K562 (cell line): ENCODE data around the gene SLC35A2. TPM values are rescaled to one million over a fixed set of nuclear protein-coding genes. Genes with fewer than 3 reads are reported as not detected.

Experiments
- ATAC-seq: fragments of 200-7000 bp; cut with Tn5 transposase; 3 replicates; pipeline ENCODE4 v1.9.1; 2020; ENCODE audit warnings: moderate library complexity
- BruUV-seq: library from RNA; stranded (reverse); fragments of 400-500 nt; replicated peaks from 2 replicates; lab custom pipeline; 2021; lab: Mats Ljungman, UMichigan
- CTCF ChIA-PET: fragments of 300-600 bp; formaldehyde crosslinking; extraction: SDS; loops from one replicate; lab custom pipeline; 2021; ENCODE audit warnings: low intra/inter-chr PET ratio; lab: Yijun Ruan, JAX
- POLR2A ChIA-PET: fragments of 300-600, 350-650 bp; sonication (Branson Sonifier 250); formaldehyde crosslinking; extraction: SDS; loops from one replicate; lab custom pipeline; 2021; ENCODE audit warnings: antibody characterized with exemption, inconsistent platforms; lab: Yijun Ruan, JAX
- DNase-seq, 4 experiments: peaks; one replicate each; pipeline versions ENCODE4 v3.0.0 to v3.0.0-alpha.2; 2011 to 2018; ENCODE audit warnings: low spot score in 3 of 4, mixed read lengths in 3 of 4; ENCODE audit errors: extremely low read depth in 1 of 4
- FAIRE-seq: peaks from 2 replicates; lab custom pipeline; 2011; peaks lifted over from hg19 to GRCh38; lab: Jason Lieb, UNC
- H2AFZ ChIP-seq: 2 replicates; pipeline ENCODE4 v1.6.0; 2011; ENCODE audit warnings: low read depth, low read length, control low read depth, inconsistent platforms
- H3K27ac ChIP-seq: fragments of 200-600 bp; 3 replicates; pipeline ENCODE4 v1.8.0; 2011; ENCODE audit warnings: low read depth, mild to moderate bottlenecking, control low read depth, inconsistent platforms, low read length, moderate library complexity, mixed read lengths; ENCODE audit errors: extremely low read depth
- H3K27me3 ChIP-seq, 2 experiments: fragments of 300-600 bp in 1 of 2; 2 replicates in 1 of 2; 3 replicates in 1 of 2; pipeline versions ENCODE4 v1.6.0 to v1.8.0; 2011; ENCODE audit warnings: inconsistent platforms in 2 of 2, low read length in 2 of 2, mild to moderate bottlenecking in 1 of 2, mixed read lengths in 1 of 2, moderate library complexity in 1 of 2; ENCODE audit not compliant: control insufficient read depth in 2 of 2, insufficient read depth in 2 of 2
- H3K36me3 ChIP-seq: fragments of 300-600 bp; 3 replicates; pipeline ENCODE4 v1.8.0; 2011; ENCODE audit warnings: mild to moderate bottlenecking, low read length, inconsistent platforms; ENCODE audit not compliant: control insufficient read depth, insufficient read depth
- H3K4me1 ChIP-seq, 2 experiments: fragments of 200-600 bp in 1 of 2; replicated peaks in 1 of 2; 2 replicates in 1 of 2; 3 replicates in 1 of 2; pipeline versions ENCODE4 v1.5.1 to v1.8.0; 2011; ENCODE audit warnings: inconsistent platforms in 2 of 2, low read length in 2 of 2, mild to moderate bottlenecking in 1 of 2, mixed read lengths in 1 of 2, moderate library complexity in 1 of 2; ENCODE audit not compliant: control insufficient read depth in 2 of 2, insufficient read depth in 2 of 2
- H3K4me2 ChIP-seq: 2 replicates; pipeline ENCODE4 v1.6.1; 2011; ENCODE audit warnings: low read length, control low read depth, inconsistent platforms, mixed read lengths; ENCODE audit not compliant: insufficient read depth
- H3K4me3 ChIP-seq: fragments of 200-600 bp; sonication (generic), shearing (Covaris generic); 2 replicates; pipeline ENCODE4 v1.5.1; 2016; ENCODE audit warnings: control low read depth, inconsistent platforms
- H3K79me2 ChIP-seq: fragments of 200-600 bp; 3 replicates; pipeline ENCODE4 v1.8.0; 2011; ENCODE audit warnings: low read length, inconsistent platforms; ENCODE audit not compliant: control insufficient read depth, insufficient read depth
- H3K9ac ChIP-seq, 2 experiments: 2 replicates each; pipeline versions ENCODE4 v1.6.0 to v1.6.1; 2011; ENCODE audit warnings: low read depth in 2 of 2, low read length in 2 of 2, control low read depth in 1 of 2, inconsistent platforms in 1 of 2, mild to moderate bottlenecking in 1 of 2, mixed read lengths in 1 of 2; ENCODE audit not compliant: insufficient read depth in 1 of 2
- H3K9me1 ChIP-seq: one replicate; pipeline ENCODE4 v1.6.0; 2011; ENCODE audit warnings: inconsistent platforms, mild to moderate bottlenecking, low read length, moderate library complexity; ENCODE audit not compliant: control insufficient read depth, insufficient read depth
- H3K9me3 ChIP-seq: replicated peaks from 2 replicates; pipeline ENCODE4 v1.5.1; 2011; ENCODE audit warnings: low read depth, low read length, inconsistent platforms; ENCODE audit not compliant: control insufficient read depth, insufficient read depth
- H4K20me1 ChIP-seq: replicated peaks from 2 replicates; pipeline ENCODE4 v1.6.1; 2011; ENCODE audit warnings: low read length, inconsistent platforms, mixed read lengths; ENCODE audit not compliant: control insufficient read depth, insufficient read depth
- CBFB ChIP-seq: sonication (generic); formaldehyde crosslinking; IDR thresholded peaks from 2 replicates; pipeline ENCODE4 v1.4.0; 2020; ENCODE audit warnings: mild to moderate bottlenecking, missing genetic modification reagents
- CTBP1 ChIP-seq: fragments of 450-650 bp; IDR thresholded peaks from 2 replicates; pipeline ENCODE4 v1.6.1; 2016; ENCODE audit warnings: borderline replicate concordance
- EGR1 ChIP-seq: fragments of 450-650 bp; conservative IDR thresholded peaks from 2 replicates; pipeline ENCODE4 v1.6.1; 2017; ENCODE audit warnings: mild to moderate bottlenecking
- FOXO4 ChIP-seq: fragments of 450-650 bp; formaldehyde crosslinking; IDR thresholded peaks from 2 replicates; pipeline ENCODE4 v1.4.0; 2020; ENCODE audit warnings: mild to moderate bottlenecking, moderate library complexity
- HNRNPL ChIP-seq: fragments of 200-400 bp; formaldehyde crosslinking; IDR thresholded peaks from 2 replicates; pipeline ENCODE4 v1.6.1; 2017; ENCODE audit warnings: low read depth, mild to moderate bottlenecking, low read length
- KDM5B ChIP-seq: fragments of 200-600 bp; sonication (generic); IDR thresholded peaks from 2 replicates; pipeline ENCODE4 v1.6.1; 2012; ENCODE audit warnings: low read depth, mild to moderate bottlenecking, moderate library complexity, low read length, control low read depth, inconsistent platforms; ENCODE audit not compliant: insufficient replicate concordance
- MAFG ChIP-seq: fragments of 450-650 bp; conservative IDR thresholded peaks from 2 replicates; pipeline ENCODE4 v1.6.1; 2016; ENCODE audit warnings: missing genetic modification characterization, missing compliant biosample characterization
- PHF21A ChIP-seq: fragments of 450-650 bp; IDR thresholded peaks from 2 replicates; pipeline ENCODE4 v1.6.1; 2017; ENCODE audit warnings: low read depth, borderline replicate concordance
- PHF8 ChIP-seq: fragments of 200-600 bp; sonication (generic); IDR thresholded peaks from 2 replicates; pipeline ENCODE4 v1.6.1; 2012; ENCODE audit warnings: mixed run types, mild to moderate bottlenecking, inconsistent platforms, low read length, moderate library complexity, borderline replicate concordance
- PRDM10 ChIP-seq: fragments of 450-650 bp; IDR thresholded peaks from 2 replicates; pipeline ENCODE4 v1.6.1; 2018; ENCODE audit not compliant: partially characterized antibody
- RBFOX2 ChIP-seq: fragments of 200-400 bp; formaldehyde crosslinking; IDR thresholded peaks from 2 replicates; pipeline ENCODE4 v1.6.1; 2017; ENCODE audit warnings: low read depth, mild to moderate bottlenecking, low read length, moderate library complexity
- SAFB ChIP-seq: fragments of 200-400 bp; formaldehyde crosslinking; IDR thresholded peaks from 2 replicates; pipeline ENCODE4 v1.6.1; 2017; ENCODE audit warnings: low read depth, low read length, borderline replicate concordance
- SIN3A ChIP-seq, 2 experiments: fragments of 150-350 bp in 1 of 2; IDR thresholded peaks; 2 replicates each; pipeline ENCODE4 v1.6.1; 2011 to 2016; ENCODE audit warnings: borderline replicate concordance in 2 of 2, low read depth in 2 of 2, low read length in 2 of 2, mild to moderate bottlenecking in 2 of 2, moderate library complexity in 2 of 2; ENCODE audit not compliant: control insufficient read depth in 1 of 2
- TEAD1 ChIP-seq, 2 experiments: fragments of 450-650 bp in 1 of 2; sonication (generic) in 1 of 2; formaldehyde crosslinking; IDR thresholded peaks; 2 replicates each; pipeline versions ENCODE4 v1.4.0 to v1.8.0; 2020 to 2022; ENCODE audit warnings: mild to moderate bottlenecking in 2 of 2, missing genetic modification reagents in 1 of 2
- ZFX ChIP-seq: sonication (generic); formaldehyde crosslinking; IDR thresholded peaks from 2 replicates; pipeline ENCODE4 v1.8.0; 2022; ENCODE audit warnings: mild to moderate bottlenecking, missing genetic modification reagents, moderate library complexity
- ZNF12 ChIP-seq: sonication (generic); formaldehyde crosslinking; IDR thresholded peaks from 2 replicates; pipeline ENCODE4 v1.4.0; 2020; ENCODE audit warnings: mild to moderate bottlenecking, missing genetic modification reagents
- WGBS: fragments of 100-300 bp; shearing (Covaris generic); methylation state at CpG from one replicate; pipeline ENCODE4 v1.1.6; 2016; ENCODE audit warnings: low coverage, mixed read lengths; ENCODE audit not compliant: insufficient coverage; ENCODE audit errors: missing lambda C conversion rate; 5-methylcytosine and 5-hydroxymethylcytosine counted together
- in situ Hi-C: fragments of 300-500 bp; cut with MboI; formaldehyde crosslinking; loops from 4 replicates; pipeline ENCODE4 v1.15.0; 2018; ENCODE audit warnings: inconsistent platforms, mixed read lengths
- intact Hi-C: fragments of 100-400 bp; cut with micrococcal nuclease; formaldehyde crosslinking; loops from 2 replicates; pipeline ENCODE4 v1.14.2; 2022
- polyA plus RNA-seq, 8 experiments: library from polyadenylated mRNA; depleted of rRNA in 4 of 8; stranded (reverse) in 5 of 8; unstranded in 3 of 8; fragments of >200 nt; fragmentation: Nextera tagmentation in 2 of 8; fragmentation: Illumina TruSeq in 1 of 8; extraction: Ambion mirVana in 2 of 8; extraction: Trizol in 1 of 8; gene quantifications; 2 replicates each; pipeline versions ENCODE4 v1.2.1 to v1.2.3, GENCODE V29; 2011 to 2014; ENCODE audit warnings: inconsistent platforms in 1 of 8, missing spikeins in 1 of 8
- total RNA-seq, 7 experiments: library from RNA; depleted of rRNA in 6 of 7; stranded (reverse); fragments of >200 nt in 6 of 7; fragmentation: Illumina TruSeq in 2 of 7; extraction: Trizol in 2 of 7; gene quantifications; 2 replicates each; pipeline versions ENCODE4 v1.2.1 to v1.2.3, GENCODE V29; 2011 to 2021; ENCODE audit warnings: low replicate concordance in 1 of 7

Gene SLC35A2
- total and polyA plus RNA-seq, 9 of the 15 experiments (the other 6 are each of a cell fraction or from before 2014, with no cell fraction given): 3.3 to 38.9 (median 20.0) TPM

- Histone ChIP-seq H3K27me3 (no peaks in the 10 kb centered on the region; a peak in 1 of 5 replicates), H2AFZ (no peak overlapping the region), H3K4me3 (peak overlapping the region; percentile 84), H3K27ac (peak overlapping the region; percentile 98), H3K9me3 (no peaks in the 10 kb centered on the region), H3K4me1 (peaks cover 23 to 53% of the 10 kb centered on the region in 2 experiments), H3K36me3 (peaks cover 49% of the 10 kb centered on the region), H4K20me1 (peaks cover 12% of the 10 kb centered on the region; the same call in 1 of the 2 replicates), H3K9ac (peak overlapping the region; percentile 95 to 96), H3K9me1 (peaks cover 3% of the 10 kb centered on the region), H3K79me2 (peaks cover 72% of the 10 kb centered on the region), H3K4me2 (peak overlapping the region; percentile 95)
- POLR2A ChIA-PET: interaction anchor here (0.6 to 2.5 kb wide), 4 partner anchors 15 to 234 kb away, joined by 3 to 10 read pairs (median 4); no protein-coding TSS in a partner anchor
- FAIRE-seq (no peak), DNase-seq (peak in 1 of 4 experiments; percentile 42), ATAC-seq (no peak)
- in situ Hi-C loops: no loop called here
- intact Hi-C loops: loop anchor here (2.0 to 10.0 kb wide), 3 partner anchors 45 to 218 kb away; partner anchors contain the start of genes GRIPAP1 and PLP2
- CTCF ChIA-PET: interaction anchor here (0.6 kb wide), 1 partner anchor 384 kb away, joined by 4 read pairs; no protein-coding TSS in a partner anchor
- WGBS: under 1% methylated on average over 25 of the region's 61 CpGs
- BruUV-seq: no TSS peak
- TF ChIP-seq MAFG (tag) (no peak), PHF21A (no peak), RBFOX2 (peak; percentile 58; the same call in 1 of the 2 replicates), FOXO4 (CRISPR knock-in tag) (no peak), TEAD1 (CRISPR knock-in tag; IDR thresholded peaks at IDR 0.05) (no peak), EGR1 (peak; percentile 63), PRDM10 (peak; percentile 53), KDM5B (peak; percentile 61), ZFX (CRISPR knock-in tag) (0 out of 2 replicates have a peak, but pooled peaks have one; percentile 6), SIN3A (IDR thresholded peaks at IDR 0.05; ENCODE audit: borderline replicate concordance in 2 of 2, control insufficient read depth in 1 of 2, low read depth in 2 of 2, low read length in 2 of 2) (0 out of 4 replicates have a peak, but pooled peaks of 1 of the 2 experiments have one; percentile 6), PHF8 (peak; percentile 14; the same call in 1 of the 2 replicates), ZNF12 (peak; percentile 56; the same call in 1 of the 2 replicates), CTBP1 (no peak), HNRNPL (0 out of 2 replicates have a peak, but pooled peaks have one; percentile 37), SAFB (peak; percentile 59; the same call in 1 of the 2 replicates), CBFB (CRISPR knock-in tag) (peak; percentile 60; the same call in 1 of the 2 replicates)
Measured at GRCh38 chrX:48956728-48957414, 45.4 kb upstream of the SLC35A2 start.
